Mammary epithelial cell (primary cell): Measurements from ENCODE around the gene SYMPK.

Experiments
- EZH2 ChIP-seq: IDR thresholded peaks from 2 replicates; pipeline ENCODE4 v1.6.1; 2012; ENCODE audit warnings: low read length, inconsistent platforms, borderline replicate concordance
- TF ChIP-seq, protein P1 (sequence below), 2 donors: IDR thresholded peaks in 1 of 2; conservative IDR thresholded peaks in 1 of 2; 2 replicates each; pipeline ENCODE4 v1.5.1; 2011 to 2012; ENCODE audit warnings: inconsistent platforms in 2 of 2, low read length in 2 of 2, mild to moderate bottlenecking in 2 of 2, control low read depth in 1 of 2, low read depth in 1 of 2; ENCODE audit not compliant: insufficient read depth in 1 of 2; ENCODE audit errors: extremely low read depth in 1 of 2

DNA sequence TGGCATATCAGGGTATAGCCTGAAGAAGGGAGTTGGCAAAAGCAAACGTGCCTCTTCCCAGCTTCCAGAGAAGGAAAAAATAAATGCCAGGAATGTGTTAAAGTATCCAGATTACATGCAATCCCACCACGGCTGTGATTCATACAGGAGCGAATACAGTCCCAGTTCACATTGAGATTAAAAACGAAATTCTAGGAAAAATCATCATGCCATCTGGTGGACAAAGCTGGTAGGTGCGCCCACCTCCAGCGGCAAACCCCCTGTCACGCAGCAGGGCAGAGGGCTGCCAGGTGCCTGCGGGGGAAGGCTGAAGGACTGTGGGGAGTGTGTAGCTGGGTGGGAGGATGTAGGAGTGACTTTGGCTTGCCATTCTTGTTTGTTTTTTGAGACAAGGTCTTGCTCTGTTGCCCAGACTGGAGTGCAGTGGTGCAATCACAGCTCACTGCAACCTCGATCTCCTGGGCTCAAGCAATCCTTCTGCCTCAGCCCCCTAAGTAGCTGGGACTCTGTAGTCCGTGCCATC lies 63.9 kb downstream of the SYMPK start:
- TF ChIP-seq, protein P1, sequence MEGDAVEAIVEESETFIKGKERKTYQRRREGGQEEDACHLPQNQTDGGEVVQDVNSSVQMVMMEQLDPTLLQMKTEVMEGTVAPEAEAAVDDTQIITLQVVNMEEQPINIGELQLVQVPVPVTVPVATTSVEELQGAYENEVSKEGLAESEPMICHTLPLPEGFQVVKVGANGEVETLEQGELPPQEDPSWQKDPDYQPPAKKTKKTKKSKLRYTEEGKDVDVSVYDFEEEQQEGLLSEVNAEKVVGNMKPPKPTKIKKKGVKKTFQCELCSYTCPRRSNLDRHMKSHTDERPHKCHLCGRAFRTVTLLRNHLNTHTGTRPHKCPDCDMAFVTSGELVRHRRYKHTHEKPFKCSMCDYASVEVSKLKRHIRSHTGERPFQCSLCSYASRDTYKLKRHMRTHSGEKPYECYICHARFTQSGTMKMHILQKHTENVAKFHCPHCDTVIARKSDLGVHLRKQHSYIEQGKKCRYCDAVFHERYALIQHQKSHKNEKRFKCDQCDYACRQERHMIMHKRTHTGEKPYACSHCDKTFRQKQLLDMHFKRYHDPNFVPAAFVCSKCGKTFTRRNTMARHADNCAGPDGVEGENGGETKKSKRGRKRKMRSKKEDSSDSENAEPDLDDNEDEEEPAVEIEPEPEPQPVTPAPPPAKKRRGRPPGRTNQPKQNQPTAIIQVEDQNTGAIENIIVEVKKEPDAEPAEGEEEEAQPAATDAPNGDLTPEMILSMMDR (conservative IDR thresholded peaks at IDR 0.05 in 1 of 2, IDR thresholded peaks at IDR 0.05 in 1 of 2; ENCODE audit: extremely low read depth in 1 of 2, insufficient read depth in 1 of 2, low read depth in 1 of 2, low read length in 2 of 2): peak; percentile 78 to 82
- TF ChIP-seq EZH2: no peak
